GM12891 (cell line): ENCODE data around the gene EFNA3.

Source experiments
- POLR2A ChIP-seq: IDR thresholded peaks from 2 replicates; pipeline ENCODE4 v1.6.1; 2011; ENCODE audit warnings: low read depth, low read length, control low read depth
- POLR2AphosphoS5 ChIP-seq: IDR thresholded peaks from 2 replicates; pipeline ENCODE4 v1.6.1; 2011; ENCODE audit warnings: low read depth, low read length, control low read depth
- POU2F2 ChIP-seq: IDR thresholded peaks from 2 replicates; pipeline ENCODE4 v1.6.1; 2011; ENCODE audit warnings: low read depth, mild to moderate bottlenecking, control low read depth, low read length, moderate library complexity
- SPI1 ChIP-seq: IDR thresholded peaks from 2 replicates; pipeline ENCODE4 v1.6.1; 2011; ENCODE audit warnings: low read depth, low read length, control low read depth
- TAF1 ChIP-seq: IDR thresholded peaks from 2 replicates; pipeline ENCODE4 v1.6.1; 2011; ENCODE audit warnings: low read depth, low read length, control low read depth

DNA sequence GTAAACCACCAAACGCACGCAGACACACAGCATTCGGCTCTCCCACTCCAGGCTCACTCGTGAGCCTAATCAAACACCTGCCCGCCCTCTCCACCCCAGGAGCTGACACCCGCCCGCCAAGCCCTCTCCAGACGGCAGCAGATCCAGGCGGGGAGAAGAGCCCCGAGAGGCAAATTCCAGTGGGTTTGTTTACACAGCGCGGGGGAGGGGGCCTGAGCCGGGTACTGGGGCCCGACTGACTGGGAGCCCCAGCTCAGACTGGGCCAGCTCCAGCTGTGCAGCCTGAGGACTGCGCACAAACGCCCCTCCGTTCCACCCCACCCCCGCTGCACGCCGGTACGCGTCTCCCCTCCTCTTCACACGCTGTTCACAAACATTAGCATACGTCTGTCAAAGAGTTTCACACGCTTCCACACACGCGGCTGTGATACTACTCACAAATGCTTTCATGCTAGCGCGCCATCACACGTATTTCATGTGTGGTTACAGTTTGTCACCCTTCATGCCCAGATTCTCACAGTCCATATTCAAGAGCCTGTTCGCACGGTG, 48.0 kb downstream of the EFNA3 start:
- no peak for TF ChIP-seq POLR2A
- TF ChIP-seq POLR2AphosphoS5 = no peak
- TF ChIP-seq TAF1 = no peak
- no peak for TF ChIP-seq POU2F2
- TF ChIP-seq SPI1 = no peak
